Epithelial cell of proximal tubule (primary cell): ENCODE data around the gene C17orf67. TPM values are rescaled to one million over a fixed set of nuclear protein-coding genes. Genes with fewer than 3 reads are reported as not detected.

ENCODE experiments used
- DNase-seq: peaks from one replicate; pipeline ENCODE4 v3.0.0-alpha.2; 2011; ENCODE audit warnings: low read depth
- H3K4me3 ChIP-seq: 2 replicates; pipeline ENCODE4 v1.5.1; 2011; ENCODE audit warnings: low read depth, mild to moderate bottlenecking, low read length
- total RNA-seq: library from RNA; depleted of rRNA; stranded (reverse); fragments of >200 nt; gene quantifications from 2 replicates; pipeline ENCODE4 v1.2.3, GENCODE V29; 2015
- TF ChIP-seq, protein P1 (sequence below): conservative IDR thresholded peaks from 2 replicates; pipeline ENCODE4 v1.5.1; 2012; ENCODE audit warnings: low read depth, mild to moderate bottlenecking, low read length

C17orf67 gene
- total RNA-seq, 1 donor from 2014 or later, result 0.17 TPM

DNA sequence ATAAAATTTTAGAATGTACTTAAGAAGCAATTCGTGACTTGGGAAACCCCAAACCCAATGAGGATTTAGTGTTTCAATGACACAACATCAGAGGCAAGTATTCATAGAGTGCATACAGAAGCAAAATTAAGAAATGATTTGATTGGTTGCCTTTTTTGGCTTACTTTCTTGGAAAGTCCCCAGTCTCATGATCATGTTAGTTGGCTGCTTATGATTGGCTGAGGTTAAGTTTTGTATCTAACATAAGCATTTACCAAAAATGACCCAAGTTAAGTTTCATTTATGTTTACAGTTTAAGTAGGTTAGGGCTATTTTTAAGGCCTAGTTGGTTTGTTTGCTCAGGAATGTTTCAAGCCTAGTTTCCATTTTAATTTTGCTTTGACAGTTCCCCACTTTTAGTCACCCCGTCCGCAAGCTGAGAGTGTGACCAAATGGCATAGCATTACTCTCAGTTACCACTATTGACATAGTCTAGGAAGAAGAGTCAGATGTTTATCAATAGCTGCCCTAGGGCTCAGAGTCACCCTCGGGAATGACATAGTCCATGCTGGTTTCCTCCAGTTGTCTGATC lies 36.4 kb upstream of the C17orf67 start:
- DNase-seq, result no peak
- TF ChIP-seq, protein P1, sequence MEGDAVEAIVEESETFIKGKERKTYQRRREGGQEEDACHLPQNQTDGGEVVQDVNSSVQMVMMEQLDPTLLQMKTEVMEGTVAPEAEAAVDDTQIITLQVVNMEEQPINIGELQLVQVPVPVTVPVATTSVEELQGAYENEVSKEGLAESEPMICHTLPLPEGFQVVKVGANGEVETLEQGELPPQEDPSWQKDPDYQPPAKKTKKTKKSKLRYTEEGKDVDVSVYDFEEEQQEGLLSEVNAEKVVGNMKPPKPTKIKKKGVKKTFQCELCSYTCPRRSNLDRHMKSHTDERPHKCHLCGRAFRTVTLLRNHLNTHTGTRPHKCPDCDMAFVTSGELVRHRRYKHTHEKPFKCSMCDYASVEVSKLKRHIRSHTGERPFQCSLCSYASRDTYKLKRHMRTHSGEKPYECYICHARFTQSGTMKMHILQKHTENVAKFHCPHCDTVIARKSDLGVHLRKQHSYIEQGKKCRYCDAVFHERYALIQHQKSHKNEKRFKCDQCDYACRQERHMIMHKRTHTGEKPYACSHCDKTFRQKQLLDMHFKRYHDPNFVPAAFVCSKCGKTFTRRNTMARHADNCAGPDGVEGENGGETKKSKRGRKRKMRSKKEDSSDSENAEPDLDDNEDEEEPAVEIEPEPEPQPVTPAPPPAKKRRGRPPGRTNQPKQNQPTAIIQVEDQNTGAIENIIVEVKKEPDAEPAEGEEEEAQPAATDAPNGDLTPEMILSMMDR, result no peak
- H3K4me3 ChIP-seq, result no peak overlapping the region

DNA sequence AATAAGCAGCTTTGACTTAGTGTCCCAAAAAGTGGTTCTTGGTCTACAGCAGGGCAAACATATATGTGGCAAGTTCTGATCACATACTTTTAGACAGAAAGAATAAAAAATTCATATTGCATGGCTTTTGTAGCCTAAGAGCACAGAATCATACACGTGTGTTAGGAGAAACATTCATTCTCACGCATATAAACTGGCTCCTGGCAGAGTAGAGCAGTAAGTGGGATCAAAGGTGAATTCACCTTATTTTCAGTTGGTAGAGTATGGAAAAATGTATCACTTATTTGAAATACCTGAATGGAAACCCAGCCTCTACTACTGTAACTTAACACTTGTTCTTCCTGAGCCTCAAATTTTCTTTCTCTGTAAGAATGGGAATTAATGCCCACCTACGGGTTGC lies 35.0 kb upstream of the C17orf67 start:
- no peak overlapping the region for H3K4me3 ChIP-seq
- DNase-seq, result no peak
- TF ChIP-seq, protein P1, result no peak

DNA sequence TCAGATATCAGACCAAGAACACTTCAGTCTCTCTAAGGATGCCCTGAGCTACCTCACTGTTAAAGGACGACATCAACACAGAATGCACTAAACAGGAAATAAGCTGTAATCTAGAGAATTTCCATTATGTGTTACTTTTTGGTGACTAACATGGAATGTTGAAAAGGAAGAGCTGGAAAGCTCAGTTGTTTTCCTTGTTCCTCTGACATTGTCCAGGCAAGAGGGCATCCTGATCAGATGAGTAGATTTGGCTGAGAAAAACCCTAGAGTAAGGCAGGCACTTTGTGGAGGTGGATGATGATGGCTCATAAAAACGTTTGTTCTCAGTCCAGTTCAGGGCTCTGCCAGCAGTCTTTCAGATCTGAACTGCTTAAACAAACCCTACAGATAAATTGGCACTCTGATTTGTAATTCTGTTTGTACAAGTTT lies 34.2 kb upstream of the C17orf67 start:
- TF ChIP-seq, protein P1, result no peak
- H3K4me3 ChIP-seq, result no peak overlapping the region
- DNase-seq, result no peak

DNA sequence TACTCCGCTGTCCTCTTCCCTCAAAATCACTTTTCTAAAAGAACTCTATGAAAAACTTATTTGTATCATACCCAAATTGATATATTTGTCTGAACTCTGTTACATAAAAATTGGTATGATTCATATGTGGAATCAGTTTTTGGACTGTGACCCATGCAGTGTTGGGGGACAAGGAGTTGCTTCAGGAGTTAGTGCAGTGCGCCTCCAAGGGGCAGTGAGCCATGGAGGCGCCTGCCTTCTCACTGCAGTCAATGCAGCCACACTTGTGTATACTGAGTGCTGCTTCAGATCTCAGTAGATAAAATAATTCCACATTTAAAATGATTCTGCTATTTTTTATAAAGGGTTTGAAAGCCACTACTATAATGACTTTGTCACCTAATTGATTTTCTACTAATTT lies 32.8 kb upstream of the C17orf67 start:
- TF ChIP-seq, protein P1, result peak; percentile 16

DNA sequence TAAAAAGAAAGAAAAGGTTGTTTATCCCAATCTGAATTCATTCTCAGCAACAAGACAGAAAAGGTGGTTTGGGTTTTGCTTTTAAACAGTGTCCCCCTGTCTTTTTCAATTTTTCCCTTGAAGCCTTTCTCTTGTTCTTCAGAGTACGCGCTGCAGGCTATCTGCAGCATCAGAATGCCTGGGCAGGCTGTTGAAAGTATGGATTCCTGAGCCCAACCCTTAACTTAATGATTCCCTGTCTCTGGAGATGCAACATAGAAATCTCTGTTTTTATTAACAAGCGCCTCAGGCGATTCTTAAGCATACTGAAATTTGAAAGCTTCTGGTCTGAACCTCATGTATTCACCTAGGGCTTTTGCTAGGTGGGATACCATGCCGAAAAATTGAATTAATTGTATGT lies 32.4 kb upstream of the C17orf67 start:
- no peak overlapping the region for H3K4me3 ChIP-seq
- TF ChIP-seq, protein P1, result no peak

More for the DNA sequence above, 32.8 kb upstream of the C17orf67 start:
- no peak for DNase-seq
- no peak overlapping the region for H3K4me3 ChIP-seq

DNA sequence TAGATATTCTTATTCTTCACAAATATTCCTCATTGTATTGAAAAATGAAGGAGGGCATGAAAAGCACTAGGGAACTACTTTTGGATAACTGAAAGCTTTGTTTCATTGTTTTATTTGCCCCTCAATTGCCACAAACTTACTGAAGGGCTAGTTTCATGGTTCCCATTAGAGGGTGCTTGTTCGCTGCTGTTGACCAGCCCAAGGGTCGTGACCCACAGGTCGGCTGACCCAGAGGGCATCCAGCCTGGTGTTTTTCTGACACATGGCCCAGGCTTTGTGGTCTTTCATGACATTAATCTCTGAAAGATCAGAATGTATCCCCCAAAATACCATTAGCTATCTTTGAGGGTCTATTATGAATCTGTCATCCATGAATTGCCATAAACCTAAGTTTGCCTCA lies 30.3 kb upstream of the C17orf67 start:
- no peak overlapping the region for H3K4me3 ChIP-seq
- TF ChIP-seq, protein P1, result no peak
- no peak for DNase-seq

More for the DNA sequence above, 32.4 kb upstream of the C17orf67 start:
- DNase-seq, result no peak

DNA sequence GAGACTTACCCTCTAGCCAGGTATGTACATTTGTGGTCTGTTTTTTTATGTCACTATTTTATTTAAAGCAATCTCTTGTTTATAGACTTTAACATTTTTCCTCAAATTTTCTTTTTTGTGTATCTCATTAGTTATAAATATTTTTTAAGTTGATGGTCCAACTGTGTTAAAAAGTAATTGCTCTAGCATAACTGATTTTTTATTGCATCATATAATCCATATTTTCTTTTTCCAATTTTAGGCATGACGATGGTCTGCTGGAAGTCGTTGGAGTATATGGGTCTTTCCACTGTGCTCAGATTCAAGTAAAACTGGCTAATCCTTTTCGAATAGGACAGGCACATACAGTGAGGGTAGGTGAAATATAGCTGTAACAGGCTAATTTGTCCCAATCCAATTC lies 28.2 kb upstream of the C17orf67 start:
- H3K4me3 ChIP-seq, result no peak overlapping the region
- no peak for DNase-seq

More for the DNA sequence above, 28.2 kb upstream of the C17orf67 start:
- TF ChIP-seq, protein P1, result no peak
